Naive thymus-derived CD4-positive, alpha-beta T cell (primary cell): ENCODE data around the gene PTPN7. TPM values are rescaled to one million over a fixed set of nuclear protein-coding genes. Genes with fewer than 3 reads are reported as not detected.
A peak's percentile ranks its signal among the peaks of the same experiment; 100 is the strongest.

Source experiments
- ATAC-seq: fragments of 150-1000 bp; cut with Tn5 transposase; 2 replicates; pipeline ENCODE4 v1.10.0; 2021; ENCODE audit warnings: mild to moderate bottlenecking, moderate library complexity
- CTCF ChIA-PET: fragments of 350-600 bp; sonication (Branson Sonifier 250); formaldehyde crosslinking; loops from one replicate; lab custom pipeline; 2021; ENCODE audit warnings: antibody characterized with exemption; lab: Charles Lee
- POLR2A ChIA-PET: fragments of 350-600 bp; sonication (Branson Sonifier 250); formaldehyde crosslinking; loops from one replicate; lab custom pipeline; 2021; ENCODE audit warnings: antibody characterized with exemption, inconsistent platforms; lab: Charles Lee
- DNase-seq, 9 donors: peaks; one replicate each; pipeline versions ENCODE4 v3.0.0 to v3.0.0-alpha.2; 2020 to 2022; ENCODE audit warnings: mixed read lengths in 1 of 9
- H3K27ac ChIP-seq: one replicate; pipeline ENCODE4 v1.7.0; 2013; ENCODE audit warnings: mild to moderate bottlenecking, low read depth, low read length, moderate library complexity
- H3K27me3 ChIP-seq, 2 donors: one replicate each; pipeline ENCODE4 v1.7.0; 2013; ENCODE audit warnings: low read length in 2 of 2, mild to moderate bottlenecking in 2 of 2, moderate library complexity in 2 of 2; ENCODE audit not compliant: control insufficient read depth in 2 of 2, insufficient read depth in 2 of 2
- H3K36me3 ChIP-seq, 3 experiments: 1 replicate in 2 of 3; 2 replicates in 1 of 3; pipeline ENCODE4 v1.7.0; 2013; ENCODE audit warnings: low read length in 3 of 3, mild to moderate bottlenecking in 3 of 3, moderate library complexity in 1 of 3; ENCODE audit not compliant: insufficient read depth in 3 of 3, control insufficient read depth in 2 of 3
- H3K4me1 ChIP-seq, 2 donors: one replicate each; pipeline ENCODE4 v1.7.0; 2013; ENCODE audit warnings: low read length in 2 of 2, mild to moderate bottlenecking in 2 of 2, moderate library complexity in 1 of 2; ENCODE audit not compliant: control insufficient read depth in 2 of 2, insufficient read depth in 2 of 2
- H3K4me3 ChIP-seq: 2 replicates; pipeline ENCODE4 v1.7.0; 2013; ENCODE audit warnings: mild to moderate bottlenecking, low read length
- H3K9me3 ChIP-seq, 3 experiments: 1 replicate in 2 of 3; 2 replicates in 1 of 3; pipeline ENCODE4 v1.7.0; 2013; ENCODE audit warnings: low read length in 3 of 3; ENCODE audit not compliant: control insufficient read depth in 2 of 3
- H3K27ac Mint-ChIP-seq, 9 donors: one replicate each; pipeline ENCODE4 v1.8.0; 2020 to 2022; ENCODE audit warnings: mixed read lengths in 9 of 9, mild to moderate bottlenecking in 8 of 9, moderate library complexity in 5 of 9, inconsistent platforms in 2 of 9
- H3K27me3 Mint-ChIP-seq, 5 donors: one replicate each; pipeline ENCODE4 v1.8.0; 2021 to 2022; ENCODE audit warnings: mixed read lengths in 5 of 5, mild to moderate bottlenecking in 1 of 5
- H3K36me3 Mint-ChIP-seq, 5 donors: one replicate each; pipeline ENCODE4 v1.8.0; 2020 to 2022; ENCODE audit warnings: mixed read lengths in 5 of 5, mild to moderate bottlenecking in 3 of 5, inconsistent platforms in 1 of 5
- H3K4me1 Mint-ChIP-seq, 7 donors: one replicate each; pipeline ENCODE4 v1.8.0; 2020 to 2022; ENCODE audit warnings: mixed read lengths in 7 of 7, mild to moderate bottlenecking in 3 of 7, inconsistent platforms in 1 of 7
- H3K4me3 Mint-ChIP-seq, 10 donors: one replicate each; pipeline ENCODE4 v1.8.0; 2020 to 2022; ENCODE audit warnings: mild to moderate bottlenecking in 10 of 10, mixed read lengths in 10 of 10, moderate library complexity in 6 of 10, inconsistent platforms in 2 of 10
- H3K9me3 Mint-ChIP-seq, 11 donors: one replicate each; pipeline ENCODE4 v1.8.0; 2020 to 2022; ENCODE audit warnings: mixed read lengths in 11 of 11, mild to moderate bottlenecking in 4 of 11, inconsistent platforms in 1 of 11, moderate library complexity in 1 of 11
- intact Hi-C, 2 donors: fragments of 100-400 bp; cut with micrococcal nuclease; formaldehyde crosslinking; loops; one replicate each; pipeline ENCODE4 v1.15.1; 2023
- polyA plus RNA-seq, 2 donors: library from polyadenylated mRNA; unstranded; fragments of 300-500 nt; fragmentation: Illumina TruSeq; gene quantifications; one replicate each; pipeline ENCODE4 v1.2.3, GENCODE V29; 2021
- total RNA-seq, 6 experiments: library from RNA in 5 of 6; stranded (reverse) in 5 of 6; gene quantifications; 1 replicate in 5 of 6; 2 replicates in 1 of 6; pipeline ENCODE4 v1.2.3 and lab custom pipeline; 2021 to 2026

The PTPN7 gene
- total and polyA plus RNA-seq, 7 experiments from 2014 or later: 40.4 to 258 (median 78.6) TPM

DNA sequence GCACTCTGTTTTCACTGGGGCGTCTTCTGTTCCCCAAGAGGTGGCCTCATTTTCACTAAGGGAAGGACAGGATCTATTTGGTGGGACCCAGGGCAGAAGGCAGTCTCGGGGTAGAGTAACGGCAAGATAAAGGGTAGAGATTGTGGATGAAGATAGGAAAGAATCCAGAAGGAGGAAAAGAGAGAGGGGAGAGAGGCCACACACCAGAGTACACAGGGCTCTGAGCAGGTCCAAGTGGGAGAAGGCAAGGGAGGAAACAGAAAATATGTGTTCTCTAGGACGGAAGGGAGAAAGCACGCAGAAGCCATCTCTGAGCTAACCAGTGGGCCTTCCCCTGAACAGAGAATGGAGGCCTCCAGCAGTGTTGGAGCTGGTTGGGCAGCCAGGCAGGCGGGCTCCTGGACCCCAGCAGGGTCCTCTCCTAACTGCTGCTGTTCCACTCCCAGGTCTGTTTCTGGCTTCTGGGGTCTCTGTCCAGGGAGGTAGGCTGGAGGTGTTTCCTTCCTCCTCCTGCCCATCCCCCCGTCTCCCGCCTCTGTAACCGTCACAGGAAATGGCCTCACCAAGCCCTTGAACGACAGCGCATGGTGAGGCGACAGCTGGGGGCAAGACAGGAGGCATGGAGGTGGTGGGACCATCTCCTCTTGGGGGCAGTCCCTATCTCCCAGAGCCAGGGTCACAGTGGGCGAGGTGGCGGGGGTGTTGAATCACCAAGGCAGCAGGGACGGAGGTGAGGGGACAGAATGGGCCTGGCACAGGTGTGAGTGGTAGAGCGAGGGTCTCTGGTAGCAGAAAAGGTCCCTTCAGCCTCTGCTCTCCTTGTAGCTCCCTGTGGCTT, 649 bp downstream of the PTPN7 start:
- Mint-ChIP-seq H3K27me3 (no peaks in the 10 kb centered on the region), H3K4me3 (peak overlapping the region; percentile 91 to 99 (median 98)), H3K9me3 (no peaks in the 10 kb centered on the region), H3K4me1 (peaks cover 47 to 98% (median 82%) of the 10 kb centered on the region in 7 donors), H3K36me3 (peaks cover 3 to 36% (median 9%) of the 10 kb centered on the region in 5 donors), H3K27ac (peak overlapping the region; percentile 97 to 99 (median 98))
- Histone ChIP-seq H3K4me3 (peak overlapping the region; percentile 98), H3K4me1 (peaks cover 71 to 78% of the 10 kb centered on the region in 2 donors), H3K36me3 (peaks cover 4 to 33% (median 6%) of the 10 kb centered on the region in 3 experiments), H3K27ac (peak overlapping the region; percentile 90), H3K9me3 (no peaks in the 10 kb centered on the region), H3K27me3 (no peaks in the 10 kb centered on the region)
- ATAC-seq (peak; percentile 36), DNase-seq (peak in 8 of 9 donors; percentile 43 to 73 (median 56))
- intact Hi-C loops: loop anchor here (1.0 to 10.0 kb wide), 12 partner anchors 14 to 1165 kb away; partner anchors contain the start of genes RABIF (in 2 of the 2), ARL8A (in 1 of the 2), CYB5R1 (in 1 of the 2) and PCAT6 (in 1 of the 2)
- ChIA-PET POLR2A (interaction anchor here (0.6 to 4.3 kb wide), 7 partner anchors 7 to 1045 kb away, joined by 3 to 54 read pairs (median 3); partner anchors contain the start of genes ARL8A and UBE2T), CTCF (interaction anchor here (0.5 to 1.7 kb wide), 14 partner anchors 8 to 190 kb away, joined by 3 to 11 read pairs (median 4); no protein-coding TSS in a partner anchor)

DNA sequence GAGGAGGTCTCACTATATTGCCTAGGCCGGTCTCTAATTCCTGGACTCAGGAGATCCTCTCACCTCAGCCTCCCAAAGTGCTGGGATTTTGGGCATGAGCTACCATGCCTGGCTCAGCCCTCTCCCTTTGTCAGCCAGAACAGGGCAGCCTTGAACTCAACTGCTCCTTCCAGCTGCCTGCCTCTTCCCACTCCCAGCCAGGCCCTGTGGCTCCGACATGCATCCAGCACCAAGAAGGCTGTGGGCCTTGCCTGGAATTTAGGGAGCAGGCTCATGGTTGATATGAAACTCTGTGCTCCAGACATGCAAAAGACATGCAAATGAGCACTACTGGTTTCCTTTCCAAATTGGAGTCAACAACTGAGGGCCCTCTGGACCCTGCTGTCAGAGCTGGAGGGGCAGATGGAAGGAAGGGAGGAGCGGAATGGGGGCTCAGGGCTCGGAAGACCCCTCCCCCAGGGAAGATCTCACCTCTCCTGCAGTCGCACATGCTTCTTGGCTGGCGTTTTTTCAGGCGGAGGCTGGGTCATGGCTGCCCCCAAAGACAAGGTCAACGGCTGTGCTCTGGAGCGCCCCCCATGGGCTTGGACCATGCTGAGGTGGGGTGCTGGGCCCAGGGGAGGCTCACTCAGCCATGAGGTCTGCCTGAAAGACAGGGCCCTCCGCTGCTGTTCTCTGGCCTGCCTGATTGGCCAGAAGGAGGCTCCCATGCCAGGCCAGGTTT, 1.4 kb downstream of the PTPN7 start:
- peaks cover 6 to 41% (median 11%) of the 10 kb centered on the region in 5 donors for H3K36me3 Mint-ChIP-seq
- peak overlapping the region; percentile 91 to 99 (median 98) for H3K4me3 Mint-ChIP-seq
- H3K4me1 Mint-ChIP-seq: peaks cover 43 to 93% (median 78%) of the 10 kb centered on the region in 7 donors
- H3K27me3 Mint-ChIP-seq: no peaks in the 10 kb centered on the region
- ATAC-seq: no peak
- Histone ChIP-seq H3K36me3 (peaks cover 6 to 41% (median 12%) of the 10 kb centered on the region in 3 experiments), H3K27ac (peak overlapping the region; percentile 90), H3K4me1 (peaks cover 64 to 70% of the 10 kb centered on the region in 2 donors), H3K4me3 (peak overlapping the region; percentile 98), H3K9me3 (no peaks in the 10 kb centered on the region), H3K27me3 (no peaks in the 10 kb centered on the region)
- CTCF ChIA-PET: interaction anchor here (0.6 to 1.7 kb wide), 2 partner anchors 8 to 23 kb away, joined by 5 to 11 read pairs; no protein-coding TSS in a partner anchor
- H3K9me3 Mint-ChIP-seq: no peaks in the 10 kb centered on the region
- intact Hi-C loops: loop anchor here in 1 of 2 donors (1.0 to 5.0 kb wide), 2 partner anchors 14 to 728 kb away; partner anchors contain the start of gene RABIF
- H3K27ac Mint-ChIP-seq: peak overlapping the region; percentile 97 to 99 (median 98)
- DNase-seq: no peak
- POLR2A ChIA-PET: interaction anchor here (0.6 to 4.3 kb wide), 2 partner anchors 8 to 14 kb away, joined by 3 to 54 read pairs; partner anchors contain the start of gene ARL8A

DNA sequence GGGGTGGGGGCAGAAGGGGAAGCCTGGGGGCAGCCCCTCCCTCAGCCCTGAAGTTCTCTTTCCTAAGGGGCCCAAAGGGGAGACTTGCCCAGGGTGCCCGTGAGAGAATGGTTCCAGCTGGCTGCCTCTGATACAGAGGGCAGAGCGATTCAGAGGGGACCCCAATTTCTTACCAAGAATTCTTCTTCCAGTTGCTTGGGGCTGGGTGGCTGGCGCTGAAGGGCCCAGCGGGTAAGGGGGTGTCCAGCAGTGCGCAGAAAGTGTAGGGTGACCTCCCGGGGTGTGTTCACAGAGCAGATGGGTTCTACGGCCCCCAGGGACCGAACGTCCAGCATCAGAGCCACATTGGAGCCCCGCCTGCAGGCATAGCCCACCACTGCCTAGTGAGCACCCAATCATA, 2.5 kb downstream of the PTPN7 start:
- H3K36me3 ChIP-seq: peaks cover 6 to 51% (median 15%) of the 10 kb centered on the region in 3 experiments
- H3K27me3 ChIP-seq: no peaks in the 10 kb centered on the region
- H3K36me3 Mint-ChIP-seq: peaks cover 10 to 49% (median 17%) of the 10 kb centered on the region in 5 donors
- POLR2A ChIA-PET: interaction anchor here (1.0 kb wide), 1 partner anchor 10 kb away, joined by 3 read pairs; no protein-coding TSS in a partner anchor
- CTCF ChIA-PET: no interaction called here
- no peak overlapping the region for H3K4me3 ChIP-seq
- H3K27me3 Mint-ChIP-seq: no peaks in the 10 kb centered on the region
- DNase-seq: no peak
- ATAC-seq: no peak
- peak overlapping the region in 8 of 9 donors; percentile 36 to 98 (median 79) for H3K27ac Mint-ChIP-seq
- H3K9me3 ChIP-seq: no peaks in the 10 kb centered on the region
- intact Hi-C loops: loop anchor here in 1 of 2 donors (5.0 kb wide), 1 partner anchor 729 kb away; the partner anchor contains the start of gene RABIF
- H3K27ac ChIP-seq: peak overlapping the region; percentile 90
- peaks cover 54 to 60% of the 10 kb centered on the region in 2 donors for H3K4me1 ChIP-seq
- no peaks in the 10 kb centered on the region for H3K9me3 Mint-ChIP-seq
- H3K4me1 Mint-ChIP-seq: peaks cover 40 to 83% (median 71%) of the 10 kb centered on the region in 7 donors
- peak overlapping the region in 6 of 10 donors; percentile 57 to 99 (median 98) for H3K4me3 Mint-ChIP-seq

DNA sequence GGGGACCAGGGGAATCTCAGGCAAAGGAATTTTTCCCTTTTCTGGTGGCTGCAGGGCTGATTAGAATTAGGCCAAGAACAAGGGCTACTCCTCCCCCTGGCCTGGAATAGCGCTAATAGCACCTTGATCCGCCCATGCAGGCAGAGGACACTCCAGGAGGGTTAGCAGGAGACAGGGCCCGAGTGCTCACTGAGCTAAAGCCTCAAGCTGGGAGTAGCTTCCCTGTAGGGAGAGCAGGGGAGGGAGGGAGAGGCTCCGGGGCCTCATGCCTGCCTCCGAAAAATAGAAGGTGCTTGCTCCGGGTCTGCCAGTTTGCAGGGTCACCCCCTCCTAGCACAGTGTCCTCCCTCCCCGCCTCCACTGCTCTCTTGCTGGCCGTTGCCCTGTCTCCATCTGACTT, 3.8 kb downstream of the PTPN7 start:
- peaks cover 10 to 52% (median 17%) of the 10 kb centered on the region in 5 donors for H3K36me3 Mint-ChIP-seq
- Histone ChIP-seq H3K27me3 (no peaks in the 10 kb centered on the region), H3K4me3 (no peak overlapping the region), H3K4me1 (peaks cover 40 to 46% of the 10 kb centered on the region in 2 donors), H3K36me3 (peaks cover 17 to 65% (median 28%) of the 10 kb centered on the region in 3 experiments), H3K9me3 (no peaks in the 10 kb centered on the region), H3K27ac (peak overlapping the region; percentile 22)
- intact Hi-C loops: loop anchor here in 1 of 2 donors (5.0 kb wide), 1 partner anchor 731 kb away; the partner anchor contains the start of gene RABIF
- H3K27ac Mint-ChIP-seq: peak overlapping the region; percentile 19 to 87 (median 69)
- H3K9me3 Mint-ChIP-seq: no peaks in the 10 kb centered on the region
- no peak for DNase-seq
- ChIA-PET CTCF (interaction anchor here (0.6 to 2.7 kb wide), 4 partner anchors 21 to 159 kb away, joined by 3 to 19 read pairs (median 10); no protein-coding TSS in a partner anchor), POLR2A (interaction anchor here (0.6 to 1.9 kb wide), 5 partner anchors 8 to 311 kb away, joined by 3 to 6 read pairs (median 3); no protein-coding TSS in a partner anchor)
- no peaks in the 10 kb centered on the region for H3K27me3 Mint-ChIP-seq
- peaks cover 34 to 69% (median 60%) of the 10 kb centered on the region in 7 donors for H3K4me1 Mint-ChIP-seq
- peak overlapping the region in 4 of 10 donors; percentile 20 to 59 (median 36) for H3K4me3 Mint-ChIP-seq
- no peak for ATAC-seq

DNA sequence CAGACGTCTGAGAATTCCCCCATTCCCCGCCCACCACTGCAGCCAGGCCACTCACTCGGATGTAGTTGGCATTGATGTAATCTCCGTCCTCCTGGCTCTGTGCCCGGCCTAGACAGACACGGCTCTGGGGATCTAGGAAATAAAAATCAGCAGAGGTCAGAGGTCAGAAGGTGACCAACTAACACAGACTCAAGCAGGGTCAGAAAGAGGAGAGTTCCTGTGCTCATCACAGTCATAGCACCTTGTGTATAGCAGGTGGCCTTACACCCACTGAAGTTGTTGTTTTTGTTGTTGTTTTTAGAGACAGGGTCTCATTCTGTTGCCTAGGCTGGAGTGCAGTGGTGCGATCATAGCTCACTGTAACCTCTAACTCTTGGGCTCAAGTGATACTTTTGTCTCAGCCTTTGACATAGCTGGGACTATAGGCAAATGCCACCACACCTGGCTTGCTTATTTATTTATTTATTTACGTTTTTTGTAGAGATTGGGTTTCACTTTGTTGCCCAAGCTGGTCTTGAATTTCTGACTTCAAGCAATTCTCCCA, 4.9 kb downstream of the PTPN7 start:
- Mint-ChIP-seq H3K36me3 (peaks cover 18 to 61% (median 25%) of the 10 kb centered on the region in 5 donors), H3K9me3 (no peaks in the 10 kb centered on the region), H3K4me1 (peaks cover 28 to 62% (median 55%) of the 10 kb centered on the region in 7 donors), H3K4me3 (peak overlapping the region in 2 of 10 donors; percentile 20 to 41), H3K27ac (peak overlapping the region; percentile 26 to 87 (median 64)), H3K27me3 (no peaks in the 10 kb centered on the region)
- Histone ChIP-seq H3K4me1 (peaks cover 30 to 36% of the 10 kb centered on the region in 2 donors), H3K4me3 (no peak overlapping the region), H3K36me3 (peaks cover 24 to 75% (median 38%) of the 10 kb centered on the region in 3 experiments), H3K27me3 (no peaks in the 10 kb centered on the region), H3K27ac (peak overlapping the region; percentile 47), H3K9me3 (no peaks in the 10 kb centered on the region)
- ChIA-PET POLR2A (interaction anchor here (0.6 to 1.9 kb wide), 3 partner anchors 10 to 58 kb away, joined by 3 to 6 read pairs (median 3); no protein-coding TSS in a partner anchor), CTCF (interaction anchor here (0.7 to 2.7 kb wide), 10 partner anchors 10 to 160 kb away, joined by 3 to 19 read pairs (median 6); partner anchors contain the start of gene LGR6)
- intact Hi-C loops: loop anchor here (1.0 to 5.0 kb wide), 5 partner anchors 9 to 732 kb away; partner anchors contain the start of gene RABIF (in 1 of the 2)
- DNase-seq: no peak
- no peak for ATAC-seq
